ENCODE data around the gene GPT2.

DNA sequence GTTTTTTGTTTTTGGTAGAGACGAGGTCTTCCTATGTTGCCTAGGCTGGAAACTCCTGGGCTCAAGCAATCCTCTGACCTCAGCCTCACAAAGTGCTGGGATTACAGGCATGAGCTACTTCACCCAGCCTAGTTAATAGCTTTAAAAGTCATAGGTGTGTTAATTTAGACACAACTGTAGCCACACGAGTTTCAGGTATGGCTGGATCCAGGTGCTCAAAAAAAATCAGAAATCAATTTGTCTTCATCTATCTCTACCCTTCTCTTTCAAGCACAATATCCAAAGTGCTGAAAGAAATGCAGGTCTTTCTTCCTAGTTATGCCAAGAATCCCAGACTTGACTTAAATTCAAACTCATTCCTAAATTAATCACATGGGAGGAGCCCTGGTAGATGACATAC lies 29.3 kb upstream of the GPT2 start:
- TF ChIP-seq TAF1 (IDR thresholded peaks at IDR 0.05; ENCODE audit: borderline replicate concordance, insufficient read depth, low read length) (no peak), POLR2AphosphoS5 (IDR thresholded peaks at IDR 0.05; ENCODE audit: low read depth, low read length) (no peak), SIN3A (IDR thresholded peaks at IDR 0.05; ENCODE audit: borderline replicate concordance, insufficient read depth, low read length) (no peak), REST (IDR thresholded peaks at IDR 0.05; ENCODE audit: insufficient read depth in 1 of 2, low read depth in 2 of 2, low read length in 2 of 2) (no peak), FOXP2 (optimal IDR thresholded peaks at IDR 0.05; ENCODE audit: borderline replicate concordance, extremely low read depth, extremely low read length, insufficient read depth) (no peak)

Measured in PFSK-1 (cell line).